ENCODE results near the gene MFRP.

DNA sequence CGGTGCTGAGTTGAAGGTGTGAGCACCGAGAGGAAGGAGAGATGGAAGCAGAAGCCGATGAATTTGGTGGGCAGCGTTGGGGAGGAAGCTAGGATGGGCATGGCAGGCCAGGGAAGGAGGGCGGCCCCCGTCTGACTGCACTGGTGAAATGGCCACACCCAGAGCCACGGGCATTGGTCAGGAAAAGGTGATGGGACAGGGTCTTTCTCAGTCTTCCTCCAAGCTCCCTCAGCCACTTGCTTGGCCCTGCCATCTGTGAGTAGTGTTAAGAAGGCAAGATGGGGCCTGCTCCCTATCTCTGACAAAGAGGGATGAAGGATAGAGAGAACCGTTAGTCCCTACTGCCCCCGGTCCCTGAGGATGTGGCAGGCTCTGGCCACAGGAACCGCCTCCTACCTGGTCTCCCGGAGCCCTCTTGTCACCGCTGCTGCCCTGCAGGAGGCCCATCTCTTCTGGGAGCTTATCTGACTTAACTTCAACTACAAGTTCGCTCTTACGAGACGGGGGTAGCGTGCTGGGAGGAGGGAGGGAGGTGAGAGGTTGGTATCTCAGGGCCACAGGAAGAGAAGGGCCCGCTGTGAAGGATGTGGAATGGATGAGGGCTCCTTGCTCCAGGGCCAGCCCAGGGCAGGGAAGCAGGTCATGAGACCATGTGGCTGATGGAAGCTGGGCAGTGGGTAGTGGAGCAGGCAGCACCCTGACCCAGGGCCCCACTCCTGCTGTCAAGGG is 36.4 kb downstream of the MFRP start:
- TF ChIP-seq, protein P1, sequence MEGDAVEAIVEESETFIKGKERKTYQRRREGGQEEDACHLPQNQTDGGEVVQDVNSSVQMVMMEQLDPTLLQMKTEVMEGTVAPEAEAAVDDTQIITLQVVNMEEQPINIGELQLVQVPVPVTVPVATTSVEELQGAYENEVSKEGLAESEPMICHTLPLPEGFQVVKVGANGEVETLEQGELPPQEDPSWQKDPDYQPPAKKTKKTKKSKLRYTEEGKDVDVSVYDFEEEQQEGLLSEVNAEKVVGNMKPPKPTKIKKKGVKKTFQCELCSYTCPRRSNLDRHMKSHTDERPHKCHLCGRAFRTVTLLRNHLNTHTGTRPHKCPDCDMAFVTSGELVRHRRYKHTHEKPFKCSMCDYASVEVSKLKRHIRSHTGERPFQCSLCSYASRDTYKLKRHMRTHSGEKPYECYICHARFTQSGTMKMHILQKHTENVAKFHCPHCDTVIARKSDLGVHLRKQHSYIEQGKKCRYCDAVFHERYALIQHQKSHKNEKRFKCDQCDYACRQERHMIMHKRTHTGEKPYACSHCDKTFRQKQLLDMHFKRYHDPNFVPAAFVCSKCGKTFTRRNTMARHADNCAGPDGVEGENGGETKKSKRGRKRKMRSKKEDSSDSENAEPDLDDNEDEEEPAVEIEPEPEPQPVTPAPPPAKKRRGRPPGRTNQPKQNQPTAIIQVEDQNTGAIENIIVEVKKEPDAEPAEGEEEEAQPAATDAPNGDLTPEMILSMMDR (IDR thresholded peaks at IDR 0.05), result no peak
- no peak for TF ChIP-seq POLR2A (IDR thresholded peaks at IDR 0.05)
